Upper lobe of left lung (tissue), 4 donors: ENCODE measurements around the gene GAB2.

Source experiments
- CTCF ChIP-seq, 6 experiments: fragments of 450-650 bp in 4 of 6; fragments of 200-600 bp in 2 of 6; sonication (generic) in 2 of 6; IDR thresholded peaks; one replicate each; pipeline ENCODE4 v1.5.1; 2016 to 2019; ENCODE audit warnings: antibody characterized with exemption in 6 of 6
- POLR2A ChIP-seq, 4 donors: fragments of 450-650 bp; IDR thresholded peaks; one replicate each; pipeline ENCODE4 v1.5.1; 2016 to 2017; ENCODE audit warnings: antibody characterized with exemption in 4 of 4, mild to moderate bottlenecking in 2 of 4

- no peak for TF ChIP-seq CTCF (IDR thresholded peaks at IDR 0.05)
- TF ChIP-seq POLR2A (IDR thresholded peaks at IDR 0.05) = no peak
Observed at GRCh38 chr11:78323363-78323762, 94.3 kb downstream of the GAB2 start.
